ENCODE results near the gene PCSK1N. TPM values are rescaled to one million over a fixed set of nuclear protein-coding genes. Genes with fewer than 3 reads are reported as not detected.

PCSK1N gene
- total and polyA plus RNA-seq, 9 of the 15 experiments (the other 6 are each of a cell fraction or from before 2014, with no cell fraction given) = 0.07 to 0.55 (median 0.54) TPM; not detected in 6

GRCh38 chrX:48785540-48786214 is 49.7 kb downstream of the PCSK1N start (continued):
- TF ChIP-seq ZNF592 (IDR thresholded peaks at IDR 0.05) = no peak
- no peak for TF ChIP-seq GABPB1 (CRISPR knock-in tag; IDR thresholded peaks at IDR 0.05)
- TF ChIP-seq ZNF830 (CRISPR knock-in tag; IDR thresholded peaks at IDR 0.05) = no peak
- peak; percentile 70 for TF ChIP-seq TEAD4 (IDR thresholded peaks at IDR 0.05; ENCODE audit: low read length)
- no peak for TF ChIP-seq TEAD4 (CRISPR knock-in tag; IDR thresholded peaks at IDR 0.05; ENCODE audit: borderline replicate concordance)
- TF ChIP-seq BRF2 (IDR thresholded peaks at IDR 0.05; ENCODE audit: borderline replicate concordance, insufficient read depth, insufficient read length) = no peak
- TF ChIP-seq ZNF785 (CRISPR knock-in tag; IDR thresholded peaks at IDR 0.05) = no peak
- TF ChIP-seq RERE (CRISPR knock-in tag; IDR thresholded peaks at IDR 0.05; ENCODE audit: borderline replicate concordance) = no peak
- 0 out of 2 replicates have a peak, but pooled peaks have one; percentile 11 for TF ChIP-seq ZEB2 (IDR thresholded peaks at IDR 0.05)
- TF ChIP-seq GTF2A2 (tag; IDR thresholded peaks at IDR 0.05) = no peak
- TF ChIP-seq CREBBP (IDR thresholded peaks at IDR 0.05; ENCODE audit: low read depth, low read length) = no peak
- no peak for TF ChIP-seq MCM7 (IDR thresholded peaks at IDR 0.05)
- no peak for TF ChIP-seq KDM5B (IDR thresholded peaks at IDR 0.05; ENCODE audit: insufficient replicate concordance, low read depth, low read length)
- no peak for TF ChIP-seq POLR3A (IDR thresholded peaks at IDR 0.05; ENCODE audit: borderline replicate concordance, extremely low read depth, insufficient read depth, insufficient read length)
- no peak for TF ChIP-seq RBM14 (IDR thresholded peaks at IDR 0.05; ENCODE audit: borderline replicate concordance, insufficient read depth, low read depth, low read length)

Measured in K562 (cell line).